Stimulated activated CD8-positive, alpha-beta memory T cell treated with anti-CD3 and anti-CD28 coated beads, Interleukin-15, amount 100 ng/mL, for 48 hours (primary cell): ENCODE measurements around the gene IQCK.

Experiments used
- DNase-seq, 2 donors: peaks; one replicate each; pipeline ENCODE4 v3.0.0-alpha.2; 2020; ENCODE audit warnings: low read depth in 2 of 2

The IQCK gene

DNA sequence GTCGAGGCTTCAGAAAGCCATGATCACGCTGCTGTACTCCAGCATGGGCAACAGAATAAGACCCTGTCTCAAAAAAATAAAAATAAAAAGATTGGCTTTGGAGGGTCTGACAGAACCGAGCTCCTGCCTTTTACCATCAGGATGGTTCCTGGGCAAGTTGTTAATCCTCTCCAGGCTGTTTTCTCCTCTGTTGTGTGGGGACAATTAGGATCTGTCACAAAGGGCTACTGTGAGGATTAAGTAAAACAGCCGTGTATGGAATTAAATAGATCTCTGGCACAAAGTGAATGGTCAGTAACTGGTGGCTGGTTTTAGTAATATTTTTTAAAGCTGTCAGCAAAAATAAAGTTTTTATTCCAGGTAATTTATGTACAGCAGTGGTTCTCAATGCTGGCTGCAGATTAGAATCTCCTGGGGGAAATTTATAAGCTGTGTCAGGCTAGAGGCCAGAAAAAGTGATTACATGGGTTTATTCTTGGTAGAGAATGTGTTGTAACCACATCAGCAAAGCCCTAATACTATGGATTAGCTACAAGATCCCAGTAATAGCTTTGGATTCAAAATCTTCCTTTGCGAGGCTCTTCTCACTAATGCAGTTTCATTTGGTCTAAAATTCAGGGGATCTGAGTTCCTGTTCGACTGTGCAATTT, 119.4 kb downstream of the IQCK start:
- no peak for DNase-seq

- no peak for DNase-seq
These were observed 120.1 kb downstream of the IQCK start for GRCh38 chr16:19837984-19838707.

DNA sequence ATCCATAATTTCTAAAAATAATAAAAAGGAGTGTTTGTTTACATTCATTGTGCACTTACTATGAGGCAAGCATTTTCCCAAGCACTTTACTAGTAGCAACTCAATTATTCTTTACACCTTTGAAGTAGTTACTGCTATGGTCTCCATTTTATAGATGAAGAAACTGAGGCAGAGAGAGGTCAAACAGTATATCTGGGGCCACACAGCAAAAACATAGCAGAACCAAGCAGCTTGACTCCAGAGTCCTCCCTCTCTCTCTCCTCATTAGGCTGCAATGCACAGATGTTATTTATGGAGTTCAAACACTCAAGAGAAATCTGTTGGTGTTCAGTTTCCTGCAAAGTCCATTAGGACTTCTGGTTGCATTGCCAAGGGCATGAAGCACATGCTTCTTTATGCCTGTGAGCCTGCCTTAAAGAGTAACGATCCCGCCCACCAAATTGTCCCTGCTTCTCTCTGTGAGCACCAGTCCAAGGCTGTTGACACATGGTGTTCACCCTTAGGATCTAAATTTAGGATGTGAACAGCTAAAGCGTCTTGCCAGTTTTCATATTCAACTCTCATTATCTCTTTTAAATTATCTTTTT, 122.5 kb downstream of the IQCK start:
- no peak for DNase-seq

GRCh38 chr16:19841184-19841583, 123.1 kb downstream of the IQCK start:
- no peak for DNase-seq

DNA sequence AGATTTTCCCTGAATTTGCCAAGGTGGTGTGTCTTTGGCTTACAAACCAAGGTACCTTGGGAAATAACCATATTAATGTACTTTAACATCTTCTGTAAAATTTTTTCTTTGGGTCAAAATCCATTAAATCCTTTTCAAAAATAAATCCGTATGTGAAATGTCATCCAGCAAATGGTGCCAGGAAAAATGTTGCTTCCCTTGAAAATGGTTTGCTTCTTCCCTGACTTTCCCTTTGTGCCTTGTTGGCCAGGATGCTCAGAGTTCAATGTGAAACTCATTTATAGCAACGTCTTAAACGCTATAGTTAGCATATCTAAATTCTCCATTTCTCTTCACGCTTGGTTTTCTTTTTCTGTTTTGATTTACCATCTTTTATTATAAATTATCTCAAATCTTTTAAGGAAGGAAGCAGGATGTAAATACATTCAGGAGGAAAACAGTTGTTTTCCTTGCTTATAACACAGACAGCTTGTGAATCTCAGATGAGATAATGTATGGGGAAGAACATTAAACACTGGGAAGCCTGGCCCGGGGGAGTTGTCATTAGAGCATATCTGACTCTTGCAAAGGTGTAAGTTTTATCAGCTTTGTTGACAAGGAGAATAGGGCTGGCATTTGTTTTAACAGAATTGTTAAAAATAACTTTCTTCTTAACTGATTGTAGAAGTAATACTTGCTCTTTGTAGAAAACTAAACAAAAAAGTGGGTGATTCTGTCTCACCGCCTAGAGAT, 124.5 kb downstream of the IQCK start:
- DNase-seq: no peak

- no peak for DNase-seq
These were observed 125.3 kb downstream of the IQCK start for GRCh38 chr16:19843371-19843770.

- DNase-seq: no peak
These were observed 127.0 kb downstream of the IQCK start for GRCh38 chr16:19844945-19845641.

- no peak for DNase-seq
These were observed 128.4 kb downstream of the IQCK start for GRCh38 chr16:19846436-19846835.

DNA sequence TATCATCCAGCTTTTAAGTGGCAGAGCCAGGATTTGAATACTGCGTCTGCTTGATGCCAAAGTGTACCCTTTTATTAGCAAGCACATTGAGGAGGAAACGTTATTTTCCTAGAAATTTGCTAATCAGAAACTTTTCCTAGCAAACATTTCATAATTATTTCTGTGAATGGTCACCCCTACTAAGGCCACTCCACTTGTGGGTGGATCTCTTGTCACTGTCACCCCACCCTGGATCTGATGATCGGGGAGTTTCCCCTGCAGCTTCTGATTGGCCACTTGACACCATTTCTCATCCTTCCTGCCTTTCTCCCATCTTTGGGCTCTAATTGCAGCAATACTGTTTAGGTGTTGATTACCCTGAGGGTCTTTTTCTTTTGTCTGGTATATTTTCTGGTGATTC, 130.7 kb downstream of the IQCK start:
- DNase-seq: no peak

DNA sequence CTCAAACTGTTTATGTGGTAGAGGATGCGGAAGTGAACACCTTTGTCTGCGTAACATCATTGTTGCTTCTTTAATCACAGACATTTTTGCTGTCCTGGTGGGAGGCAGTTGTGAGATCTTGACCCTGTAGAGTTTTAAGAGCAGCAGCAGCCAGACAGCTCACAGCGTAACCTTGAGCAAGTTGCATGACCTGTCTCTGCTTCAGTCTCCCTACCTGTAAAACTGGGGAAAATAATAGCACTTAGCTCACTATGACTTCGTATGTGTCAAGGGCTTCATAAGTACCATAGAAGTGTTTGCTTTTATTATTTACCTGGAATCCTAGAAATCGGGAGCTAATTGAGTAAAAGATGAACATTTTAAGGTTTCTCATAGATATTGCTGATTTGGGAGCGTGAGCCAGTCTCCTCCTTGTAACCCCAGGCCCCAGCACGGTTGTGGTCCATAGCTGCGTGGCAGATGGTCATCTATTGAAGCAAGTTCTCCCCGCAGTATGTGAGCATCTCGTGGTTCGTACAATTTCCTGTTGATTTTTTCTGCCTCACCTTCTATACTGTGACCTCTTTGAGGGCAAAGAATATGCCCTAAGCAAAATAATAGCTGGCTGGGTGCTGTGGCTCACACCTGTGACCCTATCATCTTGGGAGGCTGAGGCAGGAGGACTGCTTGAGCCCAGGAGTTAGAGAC, 132.2 kb downstream of the IQCK start:
- no peak for DNase-seq

DNA sequence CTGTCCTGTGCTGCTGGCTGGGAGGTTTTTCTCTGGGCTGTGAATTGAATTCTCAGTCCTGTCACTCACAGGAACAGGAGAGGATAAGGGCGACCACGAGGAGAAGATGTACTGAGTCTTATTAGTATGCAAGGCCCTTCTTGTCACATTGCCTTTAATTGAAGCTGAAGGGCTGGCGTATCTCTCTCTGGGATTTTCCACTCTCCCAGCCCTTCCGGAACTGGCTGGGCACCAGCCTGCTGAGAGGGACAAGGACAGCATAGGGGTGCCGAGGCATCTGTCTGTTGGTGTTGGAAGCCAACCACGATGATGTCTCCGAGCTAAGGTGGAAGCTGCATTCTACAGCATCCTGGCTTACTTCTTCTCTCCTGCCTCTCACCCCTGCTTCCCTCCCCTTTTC, 133.4 kb downstream of the IQCK start:
- DNase-seq: no peak

DNA sequence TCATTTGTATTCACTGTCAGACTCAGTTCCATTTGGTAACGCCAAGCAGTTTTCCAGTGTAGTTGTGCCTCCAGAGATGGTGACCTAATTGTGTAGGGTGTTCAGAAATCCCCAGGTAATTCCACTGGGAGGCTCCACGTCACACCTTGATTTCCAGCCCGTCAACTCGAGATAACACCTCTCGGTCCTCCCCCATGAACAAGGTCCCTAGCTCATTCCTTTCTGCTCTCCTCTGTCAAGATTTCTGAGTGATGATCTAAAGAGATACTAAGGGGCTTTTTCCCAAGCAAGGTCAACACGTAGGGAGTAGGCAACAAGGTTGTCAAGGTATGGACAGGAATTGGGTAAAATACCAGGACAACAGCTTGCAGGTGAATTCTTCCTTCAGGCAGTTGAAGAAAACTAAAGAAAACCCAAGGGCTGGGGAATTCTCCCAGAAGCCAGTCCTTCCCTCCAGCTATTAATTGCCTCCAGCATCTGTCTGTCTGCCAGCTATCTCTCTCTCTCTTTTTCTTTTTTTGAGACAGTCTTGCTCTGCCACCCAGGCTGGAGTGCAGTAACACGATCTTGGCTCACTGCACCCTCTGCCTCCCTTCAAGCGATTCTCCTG, 135.2 kb downstream of the IQCK start:
- no peak for DNase-seq

DNA sequence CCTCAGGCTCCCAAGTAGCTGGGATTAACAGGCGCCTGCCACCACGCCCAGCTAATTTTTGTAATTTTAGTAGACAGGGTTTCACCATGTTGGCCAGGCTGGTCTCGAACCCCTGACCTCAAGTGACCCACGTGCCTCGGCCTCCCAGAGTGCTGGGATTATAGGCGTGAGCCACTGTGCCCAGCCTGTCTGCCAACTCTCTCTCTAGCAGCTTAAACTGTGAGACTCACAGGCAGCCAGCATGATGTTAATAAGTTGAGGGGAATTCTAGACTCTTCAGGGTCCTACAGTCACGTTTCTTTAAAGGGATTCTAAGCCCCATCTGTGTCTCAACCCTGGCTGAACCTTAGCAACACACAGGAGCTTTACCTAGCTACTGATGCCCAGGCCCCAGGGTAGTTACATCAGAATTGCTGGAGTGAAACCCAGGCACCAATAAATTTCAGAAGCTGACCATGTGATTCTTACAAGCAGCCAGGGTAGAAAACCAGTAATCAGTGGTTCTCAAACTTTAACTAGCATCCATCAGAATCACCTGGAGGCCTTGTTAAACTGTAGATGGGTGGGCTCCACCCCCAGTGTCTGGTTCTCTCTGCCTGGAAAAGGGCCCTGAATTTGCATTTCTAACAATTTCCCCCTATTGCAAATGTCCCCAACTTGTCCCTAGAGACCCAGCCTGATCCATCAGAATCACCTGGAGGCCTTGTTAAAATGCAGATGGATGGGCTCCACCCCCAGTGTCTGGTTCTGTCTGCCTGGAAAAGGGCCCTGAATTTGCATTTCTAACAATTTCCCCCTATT, 135.9 kb downstream of the IQCK start:
- no peak for DNase-seq

- no peak for DNase-seq
These were observed 136.4 kb downstream of the IQCK start for GRCh38 chr16:19854543-19854876.

- DNase-seq: no peak
These were observed 138.0 kb downstream of the IQCK start for GRCh38 chr16:19856120-19856519.

DNA sequence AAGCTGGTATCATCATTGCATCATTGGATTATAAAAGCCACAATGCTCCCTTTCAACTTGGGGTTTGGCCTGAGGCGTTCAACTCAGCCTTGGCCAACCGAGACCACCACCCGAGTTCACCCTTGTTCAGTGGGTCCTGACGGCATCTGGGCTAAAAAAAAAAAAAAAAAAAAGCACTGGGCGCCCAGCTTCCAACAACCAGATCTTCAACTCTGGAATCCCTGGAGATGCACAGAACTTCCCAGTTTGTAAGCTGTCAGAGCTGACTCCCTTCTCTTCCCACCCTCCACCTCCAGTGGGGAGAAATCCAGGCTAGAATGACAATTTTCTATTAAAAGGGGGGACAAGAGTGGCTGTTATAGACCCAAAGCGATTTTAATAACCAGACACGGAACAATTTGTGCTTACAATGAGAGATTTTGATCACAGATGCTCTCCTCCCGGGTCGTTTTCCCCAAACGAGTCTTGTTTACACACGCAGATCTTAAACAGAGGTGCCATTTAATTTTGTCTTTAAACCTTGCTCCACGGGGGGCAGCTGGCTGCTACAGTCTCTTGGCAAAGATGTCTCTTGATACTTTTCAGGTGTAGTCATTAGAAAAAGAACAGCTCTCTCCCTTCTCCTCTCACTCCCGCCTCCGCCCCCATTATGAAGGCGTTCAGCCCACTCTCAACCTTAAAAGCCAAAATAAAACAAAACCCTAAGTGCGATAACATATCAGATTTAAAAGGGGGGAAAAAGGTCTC, 139.7 kb downstream of the IQCK start:
- DNase-seq: no peak

- DNase-seq: no peak
These were observed 140.4 kb downstream of the IQCK start for GRCh38 chr16:19858340-19859018.

DNA sequence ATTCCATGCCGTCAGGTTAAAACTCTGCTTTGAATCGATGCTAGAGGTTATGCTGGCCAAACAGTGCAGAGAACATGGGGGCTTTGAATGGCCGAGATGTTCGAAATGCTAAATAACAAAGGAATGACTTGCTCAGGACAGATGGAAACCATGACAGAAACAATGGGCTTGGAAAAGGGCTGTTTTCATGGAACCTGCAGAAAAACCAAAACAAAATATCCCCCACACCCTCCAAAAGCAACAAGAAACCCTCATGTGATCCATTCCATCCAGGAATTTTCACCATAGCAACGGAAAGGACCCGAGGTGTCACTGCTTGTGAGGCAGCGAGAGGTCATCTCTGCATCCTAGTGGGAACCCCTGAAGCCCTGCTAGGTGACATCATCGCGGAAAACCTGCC, 141.1 kb downstream of the IQCK start:
- DNase-seq: no peak

GRCh38 chr16:19859603-19860002, 141.5 kb downstream of the IQCK start:
- DNase-seq: no peak
